BJ (cell line): ENCODE data around the gene ASTN1. TPM values are rescaled to one million over a fixed set of nuclear protein-coding genes. Genes with fewer than 3 reads are reported as not detected.

Source experiments
- CTCF ChIA-PET: fragments of 350-600 bp; formaldehyde crosslinking; extraction: SDS; loops from one replicate; lab custom pipeline; 2021; ENCODE audit warnings: antibody characterized with exemption, inconsistent platforms; lab: Yijun Ruan, JAX
- POLR2A ChIA-PET: fragments of 300-600 bp; sonication (Branson Sonifier 250); formaldehyde crosslinking; extraction: SDS; loops from one replicate; lab custom pipeline; 2021; ENCODE audit warnings: antibody characterized with exemption; lab: Charles Lee
- DNase-seq: peaks from one replicate; pipeline ENCODE4 v3.0.0-alpha.2; 2011; ENCODE audit warnings: low read depth
- H3K27me3 ChIP-seq: 2 replicates; pipeline ENCODE4 v1.6.0; 2011; ENCODE audit warnings: low read length; ENCODE audit not compliant: control insufficient read depth, insufficient read depth
- H3K36me3 ChIP-seq: 2 replicates; pipeline ENCODE4 v1.5.1; 2011; ENCODE audit warnings: low read length; ENCODE audit not compliant: control insufficient read depth, insufficient read depth
- H3K4me3 ChIP-seq: 2 replicates; pipeline ENCODE4 v1.5.1; 2011; ENCODE audit warnings: low read depth, mild to moderate bottlenecking, control low read depth, low read length
- CTCF ChIP-seq: IDR thresholded peaks from 2 replicates; pipeline ENCODE4 v1.5.1; 2011; ENCODE audit warnings: low read depth, mild to moderate bottlenecking, control low read depth, inconsistent platforms, low read length, moderate library complexity; ENCODE audit not compliant: insufficient read depth
- polyA plus RNA-seq: library from polyadenylated mRNA; depleted of rRNA; stranded (reverse); fragments of >200 nt; gene quantifications from 2 replicates; pipeline ENCODE4 v1.2.3, GENCODE V29; 2011

The ASTN1 gene
- polyA plus RNA-seq, 1 experiment, result 0.09 TPM

GRCh38 chr1:177142791-177143271, 21.7 kb downstream of the ASTN1 start:
- H3K4me3 ChIP-seq, result no peak overlapping the region
- H3K36me3 ChIP-seq, result no peaks in the 10 kb centered on the region
- POLR2A ChIA-PET, result no interaction called here
- CTCF ChIA-PET, result no interaction called here
- H3K27me3 ChIP-seq, result no peaks in the 10 kb centered on the region
- TF ChIP-seq CTCF, result no peak
- no peak for DNase-seq

GRCh38 chr1:177142010-177142409, 22.5 kb downstream of the ASTN1 start:
- ChIA-PET CTCF (no interaction called here), POLR2A (no interaction called here)
- no peaks in the 10 kb centered on the region for H3K27me3 ChIP-seq
- DNase-seq, result no peak
- no peak for TF ChIP-seq CTCF
- no peaks in the 10 kb centered on the region for H3K36me3 ChIP-seq
- H3K4me3 ChIP-seq, result no peak overlapping the region

- DNase-seq, result no peak
- H3K4me3 ChIP-seq, result no peak overlapping the region
- ChIA-PET CTCF (no interaction called here), POLR2A (no interaction called here)
- H3K36me3 ChIP-seq, result no peaks in the 10 kb centered on the region
- no peaks in the 10 kb centered on the region for H3K27me3 ChIP-seq
- no peak for TF ChIP-seq CTCF
Measured at GRCh38 chr1:177138347-177138746, 26.2 kb downstream of the ASTN1 start.

GRCh38 chr1:177137814-177138213, 26.7 kb downstream of the ASTN1 start:
- Histone ChIP-seq H3K36me3 (no peaks in the 10 kb centered on the region), H3K4me3 (no peak overlapping the region), H3K27me3 (no peaks in the 10 kb centered on the region)
- no peak for DNase-seq
- TF ChIP-seq CTCF, result no peak
- ChIA-PET CTCF (no interaction called here), POLR2A (no interaction called here)

- CTCF ChIA-PET, result no interaction called here
- Histone ChIP-seq H3K36me3 (no peaks in the 10 kb centered on the region), H3K4me3 (no peak overlapping the region), H3K27me3 (no peaks in the 10 kb centered on the region; the same call in 1 of the 2 replicates)
- POLR2A ChIA-PET, result no interaction called here
- TF ChIP-seq CTCF, result no peak
- no peak for DNase-seq
Measured at GRCh38 chr1:177135250-177135649, 29.3 kb downstream of the ASTN1 start.
